MM.1S (cell line): ENCODE data around the gene CCIN.

Experiments
- DNase-seq: peaks from one replicate; pipeline ENCODE4 v3.0.0-alpha.2; 2015
- H2AFZ ChIP-seq: fragments of 300-600 bp; sonication (generic); 2 replicates; pipeline ENCODE4 v1.6.0; 2016; ENCODE audit warnings: antibody characterized with exemption, low read length
- H3F3A ChIP-seq: fragments of 300-600 bp; sonication (generic); 2 replicates; pipeline ENCODE4 v1.6.1; 2016; ENCODE audit warnings: mild to moderate bottlenecking, antibody characterized with exemption, low read length, moderate library complexity, mixed read lengths; ENCODE audit not compliant: insufficient read depth
- H3K27ac ChIP-seq: fragments of 300-600 bp; sonication (generic); 2 replicates; pipeline ENCODE4 v1.5.1; 2016; ENCODE audit warnings: mild to moderate bottlenecking, low read length
- H3K27me3 ChIP-seq: fragments of 300-600 bp; sonication (generic); replicated peaks from 2 replicates; pipeline ENCODE4 v1.6.0; 2016; ENCODE audit warnings: low read length; ENCODE audit not compliant: insufficient read depth
- H3K36me3 ChIP-seq: fragments of 300-600 bp; sonication (generic); replicated peaks from 2 replicates; pipeline ENCODE4 v1.6.1; 2016; ENCODE audit warnings: mild to moderate bottlenecking, low read length, mixed read lengths; ENCODE audit not compliant: insufficient read depth
- H3K4me1 ChIP-seq: fragments of 300-600 bp; sonication (generic); 2 replicates; pipeline ENCODE4 v1.6.1; 2016; ENCODE audit warnings: low read length, mixed read lengths
- H3K4me2 ChIP-seq: fragments of 300-600 bp; sonication (generic); 2 replicates; pipeline ENCODE4 v1.6.0; 2016; ENCODE audit warnings: low read depth, low read length
- H3K4me3 ChIP-seq: fragments of 300-600 bp; sonication (generic); 2 replicates; pipeline ENCODE4 v1.5.1; 2016; ENCODE audit warnings: low read length, mixed read lengths
- H3K79me2 ChIP-seq: fragments of 300-600 bp; sonication (generic); 2 replicates; pipeline ENCODE4 v1.6.1; 2016; ENCODE audit warnings: mixed run types, low read length, mixed read lengths
- H3K9ac ChIP-seq: fragments of 300-600 bp; sonication (generic); 2 replicates; pipeline ENCODE4 v1.6.1; 2016; ENCODE audit warnings: low read length, mixed read lengths
- H3K9me2 ChIP-seq: fragments of 300-600 bp; sonication (generic); replicated peaks from 2 replicates; pipeline ENCODE4 v1.6.1; 2016; ENCODE audit warnings: mild to moderate bottlenecking, low read length, mixed read lengths; ENCODE audit not compliant: insufficient read depth
- H3K9me3 ChIP-seq: fragments of 300-600 bp; sonication (generic); replicated peaks from 2 replicates; pipeline ENCODE4 v1.6.1; 2016; ENCODE audit warnings: mild to moderate bottlenecking, low read length, mixed read lengths; ENCODE audit not compliant: insufficient read depth
- H4K20me1 ChIP-seq: fragments of 300-600 bp; sonication (generic); 2 replicates; pipeline ENCODE4 v1.6.1; 2016; ENCODE audit warnings: mild to moderate bottlenecking, low read length, moderate library complexity, mixed read lengths; ENCODE audit not compliant: insufficient read depth
- EZH2 ChIP-seq: fragments of 300-600 bp; sonication (generic); optimal IDR thresholded peaks from 2 replicates; pipeline ENCODE3; 2017; ENCODE audit warnings: low read depth, mild to moderate bottlenecking, antibody characterized with exemption, low read length, mixed read lengths
- EZH2phosphoT487 ChIP-seq: fragments of 300-600 bp; sonication (generic); IDR thresholded peaks from 2 replicates; pipeline ENCODE4 v1.6.1; 2018; ENCODE audit warnings: antibody characterized with exemption, low read length
- TF ChIP-seq, protein P1 (sequence below): fragments of 300-600 bp; sonication (generic); IDR thresholded peaks from 2 replicates; pipeline ENCODE4 v1.5.1; 2016; ENCODE audit warnings: antibody characterized with exemption, low read length, mixed read lengths

Gene CCIN

DNA sequence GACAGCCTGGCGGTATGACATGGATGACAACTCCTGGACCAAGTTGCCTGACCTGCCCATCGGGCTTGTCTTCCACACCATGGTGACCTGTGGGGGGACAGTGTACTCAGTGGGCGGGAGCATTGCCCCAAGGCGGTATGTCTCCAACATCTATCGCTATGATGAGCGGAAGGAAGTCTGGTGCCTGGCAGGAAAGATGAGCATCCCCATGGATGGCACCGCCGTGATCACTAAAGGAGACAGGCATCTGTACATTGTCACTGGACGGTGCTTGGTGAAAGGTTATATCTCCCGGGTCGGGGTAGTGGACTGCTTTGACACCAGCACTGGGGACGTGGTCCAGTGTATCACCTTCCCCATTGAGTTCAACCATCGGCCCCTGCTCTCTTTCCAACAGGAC lies 1.3 kb downstream of the CCIN start:
- no peak overlapping the region for H3K4me2 ChIP-seq
- no peaks in the 10 kb centered on the region for H3K36me3 ChIP-seq
- DNase-seq: no peak
- no peaks in the 10 kb centered on the region for H3K79me2 ChIP-seq
- H3K27ac ChIP-seq: no peak overlapping the region
- H3K4me1 ChIP-seq: no peaks in the 10 kb centered on the region
- no peaks in the 10 kb centered on the region for H3F3A ChIP-seq
- H3K9me2 ChIP-seq: no peaks in the 10 kb centered on the region
- no peak overlapping the region for H3K4me3 ChIP-seq
- H3K27me3 ChIP-seq: no peaks in the 10 kb centered on the region
- no peak overlapping the region for H2AFZ ChIP-seq
- no peaks in the 10 kb centered on the region for H4K20me1 ChIP-seq
- TF ChIP-seq, protein P1, sequence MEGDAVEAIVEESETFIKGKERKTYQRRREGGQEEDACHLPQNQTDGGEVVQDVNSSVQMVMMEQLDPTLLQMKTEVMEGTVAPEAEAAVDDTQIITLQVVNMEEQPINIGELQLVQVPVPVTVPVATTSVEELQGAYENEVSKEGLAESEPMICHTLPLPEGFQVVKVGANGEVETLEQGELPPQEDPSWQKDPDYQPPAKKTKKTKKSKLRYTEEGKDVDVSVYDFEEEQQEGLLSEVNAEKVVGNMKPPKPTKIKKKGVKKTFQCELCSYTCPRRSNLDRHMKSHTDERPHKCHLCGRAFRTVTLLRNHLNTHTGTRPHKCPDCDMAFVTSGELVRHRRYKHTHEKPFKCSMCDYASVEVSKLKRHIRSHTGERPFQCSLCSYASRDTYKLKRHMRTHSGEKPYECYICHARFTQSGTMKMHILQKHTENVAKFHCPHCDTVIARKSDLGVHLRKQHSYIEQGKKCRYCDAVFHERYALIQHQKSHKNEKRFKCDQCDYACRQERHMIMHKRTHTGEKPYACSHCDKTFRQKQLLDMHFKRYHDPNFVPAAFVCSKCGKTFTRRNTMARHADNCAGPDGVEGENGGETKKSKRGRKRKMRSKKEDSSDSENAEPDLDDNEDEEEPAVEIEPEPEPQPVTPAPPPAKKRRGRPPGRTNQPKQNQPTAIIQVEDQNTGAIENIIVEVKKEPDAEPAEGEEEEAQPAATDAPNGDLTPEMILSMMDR: no peak
- TF ChIP-seq EZH2 (no peak), EZH2phosphoT487 (no peak)
- H3K9ac ChIP-seq: no peak overlapping the region
- H3K9me3 ChIP-seq: no peaks in the 10 kb centered on the region

DNA sequence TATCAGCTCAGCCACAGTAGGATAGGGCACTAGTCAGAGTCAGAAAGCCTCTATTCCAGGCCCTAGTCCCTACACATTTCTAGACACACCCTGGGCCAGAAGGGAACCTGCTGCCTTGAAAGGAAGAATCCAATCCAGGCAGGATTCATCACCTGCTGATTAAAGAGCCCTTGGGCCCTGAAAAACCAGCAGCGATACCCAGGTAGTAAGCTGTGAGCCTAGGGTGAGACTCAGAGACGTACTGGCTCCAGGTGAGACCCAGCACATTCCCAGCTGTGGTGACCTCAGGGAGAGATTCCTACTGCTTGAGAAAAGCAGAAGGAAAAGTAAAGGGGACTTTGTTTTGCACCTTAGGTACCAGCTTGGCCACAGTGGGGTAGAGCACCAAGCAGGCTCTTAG lies 4.7 kb downstream of the CCIN start:
- Histone ChIP-seq H3K79me2 (no peaks in the 10 kb centered on the region), H3K9ac (no peak overlapping the region), H3K4me1 (no peaks in the 10 kb centered on the region), H3K4me3 (no peak overlapping the region), H3K9me2 (no peaks in the 10 kb centered on the region), H3K4me2 (no peak overlapping the region), H3K27me3 (no peaks in the 10 kb centered on the region), H3K36me3 (no peaks in the 10 kb centered on the region), H4K20me1 (no peaks in the 10 kb centered on the region), H2AFZ (no peak overlapping the region), H3K27ac (no peak overlapping the region), H3K9me3 (no peaks in the 10 kb centered on the region), H3F3A (no peaks in the 10 kb centered on the region)
- DNase-seq: no peak
- TF ChIP-seq EZH2 (no peak), EZH2phosphoT487 (no peak)
- TF ChIP-seq, protein P1: no peak

DNA sequence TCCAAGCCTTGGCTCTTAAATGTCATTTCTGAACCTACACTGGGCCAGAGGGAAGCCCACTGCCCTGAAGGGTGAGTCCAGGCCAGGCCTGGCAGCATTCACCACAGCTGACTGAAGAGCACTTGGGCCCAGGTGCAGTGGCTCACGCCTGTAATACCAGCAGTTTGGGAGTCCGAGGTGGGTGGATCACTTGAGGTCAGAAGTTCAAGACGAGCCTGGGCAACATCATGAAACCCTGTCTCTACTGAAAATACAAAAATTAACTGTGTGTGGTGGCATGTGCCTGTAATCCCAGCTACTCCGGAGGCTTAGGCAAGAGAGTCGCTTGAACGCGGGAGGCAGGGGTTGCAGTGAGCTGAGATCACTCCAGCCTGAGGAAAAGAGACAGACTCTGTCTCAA lies 5.1 kb downstream of the CCIN start:
- no peaks in the 10 kb centered on the region for H3K4me1 ChIP-seq
- TF ChIP-seq EZH2: no peak
- no peak for TF ChIP-seq EZH2phosphoT487
- TF ChIP-seq, protein P1: no peak
- H3K27me3 ChIP-seq: no peaks in the 10 kb centered on the region
- no peaks in the 10 kb centered on the region for H4K20me1 ChIP-seq
- no peak for DNase-seq
- H3K9me3 ChIP-seq: no peaks in the 10 kb centered on the region
- no peaks in the 10 kb centered on the region for H3F3A ChIP-seq
- H3K9me2 ChIP-seq: no peaks in the 10 kb centered on the region
- H3K36me3 ChIP-seq: no peaks in the 10 kb centered on the region
- no peak overlapping the region for H2AFZ ChIP-seq
- no peak overlapping the region for H3K4me2 ChIP-seq
- no peak overlapping the region for H3K27ac ChIP-seq
- H3K79me2 ChIP-seq: no peaks in the 10 kb centered on the region
- H3K4me3 ChIP-seq: no peak overlapping the region
- H3K9ac ChIP-seq: no peak overlapping the region
